HEK293 (cell line): ENCODE measurements around the gene RALA.

Experiments
- CTCF ChIA-PET: fragments of 350-600 bp; formaldehyde crosslinking; extraction: SDS; loops from one replicate; lab custom pipeline; 2021; ENCODE audit warnings: antibody characterized with exemption; lab: Yijun Ruan, JAX
- POLR2A ChIA-PET: fragments of 300-600 bp; formaldehyde crosslinking; extraction: SDS; loops from one replicate; lab custom pipeline; 2020; ENCODE audit warnings: antibody characterized with exemption, inconsistent platforms; lab: Yijun Ruan, JAX
- H3K27ac ChIP-seq: fragments of 200-500 bp; sonication (Bioruptor generic); 2 replicates; pipeline ENCODE4 v1.5.1; 2014; ENCODE audit warnings: low read depth, low read length, control low read depth, inconsistent platforms; ENCODE audit errors: extremely low read depth
- H3K36me3 ChIP-seq, 2 experiments: fragments of 200-500 bp in 1 of 2; sonication (Bioruptor generic) in 1 of 2; 1 replicate in 1 of 2; 2 replicates in 1 of 2; pipeline ENCODE4 v1.5.1; 2014 to 2017; ENCODE audit warnings: inconsistent platforms in 2 of 2, low read length in 2 of 2; ENCODE audit not compliant: control insufficient read depth in 2 of 2, insufficient read depth in 1 of 2
- H3K4me1 ChIP-seq: fragments of 200-500 bp; sonication (Bioruptor generic); 2 replicates; pipeline ENCODE4 v1.5.1; 2014; ENCODE audit warnings: mild to moderate bottlenecking, low read length, inconsistent platforms; ENCODE audit not compliant: control insufficient read depth, insufficient read depth
- H3K4me3 ChIP-seq: 2 replicates; pipeline ENCODE4 v1.5.1; 2011; ENCODE audit warnings: low read depth, mild to moderate bottlenecking, control low read depth, low read length, moderate library complexity
- H3K9me3 ChIP-seq: fragments of 200-500 bp; sonication (Bioruptor generic); 2 replicates; pipeline ENCODE4 v1.5.1; 2014; ENCODE audit warnings: low read depth, low read length, inconsistent platforms; ENCODE audit not compliant: control insufficient read depth, insufficient read depth
- BCL11B ChIP-seq: fragments of 450-650 bp; formaldehyde crosslinking; IDR thresholded peaks from 2 replicates; pipeline ENCODE4 v1.5.1; 2016; ENCODE audit warnings: low read depth, missing biosample characterization, missing genetic modification characterization
- HOXD13 ChIP-seq: sonication (generic); formaldehyde crosslinking; IDR thresholded peaks from 2 replicates; pipeline ENCODE4 v1.8.0; 2022; ENCODE audit warnings: missing genetic modification reagents, borderline replicate concordance
- KLF16 ChIP-seq: fragments of 450-650 bp; formaldehyde crosslinking; IDR thresholded peaks from 2 replicates; pipeline ENCODE4 v1.5.1; 2017; ENCODE audit warnings: missing biosample characterization, missing genetic modification characterization
- SP7 ChIP-seq: fragments of 450-650 bp; formaldehyde crosslinking; IDR thresholded peaks from 2 replicates; pipeline ENCODE4 v1.5.1; 2016; ENCODE audit warnings: missing biosample characterization, missing genetic modification characterization
- ZBTB17 ChIP-seq: fragments of 450-650 bp; formaldehyde crosslinking; IDR thresholded peaks from 2 replicates; pipeline ENCODE4 v1.5.1; 2016; ENCODE audit warnings: missing biosample characterization, missing genetic modification characterization
- ZNF132 ChIP-seq: fragments of 450-650 bp; formaldehyde crosslinking; IDR thresholded peaks from 2 replicates; pipeline ENCODE4 v1.5.1; 2017; ENCODE audit warnings: missing biosample characterization, missing genetic modification characterization, borderline replicate concordance
- ZNF138 ChIP-seq: fragments of 450-650 bp; formaldehyde crosslinking; IDR thresholded peaks from 2 replicates; pipeline ENCODE4 v1.5.1; 2016; ENCODE audit warnings: missing biosample characterization, missing genetic modification characterization, borderline replicate concordance
- ZNF2 ChIP-seq: fragments of 450-650 bp; formaldehyde crosslinking; IDR thresholded peaks from 2 replicates; pipeline ENCODE4 v1.5.1; 2016; ENCODE audit warnings: missing biosample characterization, missing genetic modification characterization
- ZNF202 ChIP-seq: fragments of 450-650 bp; formaldehyde crosslinking; IDR thresholded peaks from 2 replicates; pipeline ENCODE4 v1.5.1; 2016; ENCODE audit warnings: missing biosample characterization, missing genetic modification characterization, borderline replicate concordance
- ZNF239 ChIP-seq: fragments of 450-650 bp; formaldehyde crosslinking; IDR thresholded peaks from 2 replicates; pipeline ENCODE4 v1.5.1; 2016; ENCODE audit warnings: missing biosample characterization, missing genetic modification characterization
- ZNF274 ChIP-seq, 2 experiments: fragments of 200-500 bp in 1 of 2; fragments of 450-650 bp in 1 of 2; sonication (Bioruptor generic) in 1 of 2; formaldehyde crosslinking in 1 of 2; IDR thresholded peaks; 2 replicates each; pipeline versions ENCODE4 v1.5.1 to v1.6.1; 2014 to 2016; ENCODE audit warnings: borderline replicate concordance in 1 of 2, inconsistent platforms in 1 of 2, low read length in 1 of 2, missing biosample characterization in 1 of 2, missing genetic modification characterization in 1 of 2
- ZNF366 ChIP-seq: fragments of 450-650 bp; formaldehyde crosslinking; conservative IDR thresholded peaks from 2 replicates; pipeline ENCODE4 v1.5.1; 2016; ENCODE audit warnings: missing biosample characterization, missing genetic modification characterization
- ZNF521 ChIP-seq: fragments of 450-650 bp; formaldehyde crosslinking; IDR thresholded peaks from 2 replicates; pipeline ENCODE4 v1.5.1; 2017; ENCODE audit warnings: missing biosample characterization, mild to moderate bottlenecking, missing genetic modification characterization
- ZNF560 ChIP-seq: fragments of 450-650 bp; formaldehyde crosslinking; IDR thresholded peaks from 2 replicates; pipeline ENCODE4 v1.5.1; 2017; ENCODE audit warnings: missing biosample characterization, missing genetic modification characterization, borderline replicate concordance
- ZNF596 ChIP-seq: fragments of 450-650 bp; IDR thresholded peaks from 2 replicates; pipeline ENCODE4 v1.5.0; 2018; ENCODE audit warnings: missing biosample characterization, mild to moderate bottlenecking, missing genetic modification characterization, moderate library complexity
- ZNF658 ChIP-seq: fragments of 450-650 bp; formaldehyde crosslinking; IDR thresholded peaks from 2 replicates; pipeline ENCODE4; 2016; ENCODE audit warnings: missing biosample characterization, missing genetic modification characterization
- ZNF664 ChIP-seq: fragments of 450-650 bp; formaldehyde crosslinking; IDR thresholded peaks from 2 replicates; pipeline ENCODE4 v1.5.1; 2016; ENCODE audit warnings: missing biosample characterization, missing genetic modification characterization
- ZNF707 ChIP-seq: fragments of 450-650 bp; formaldehyde crosslinking; IDR thresholded peaks from 2 replicates; pipeline ENCODE4 v1.5.1; 2016; ENCODE audit warnings: missing biosample characterization, missing genetic modification characterization
- TF ChIP-seq, protein P1 (sequence below): sonication (generic); formaldehyde crosslinking; IDR thresholded peaks from 2 replicates; pipeline ENCODE4 v1.8.1; 2022; ENCODE audit warnings: mild to moderate bottlenecking, moderate library complexity, missing genetic modification reagents
- TF ChIP-seq, protein P2 (sequence below): fragments of 450-650 bp; formaldehyde crosslinking; IDR thresholded peaks from 2 replicates; pipeline ENCODE4 v1.5.1; 2016; ENCODE audit warnings: missing biosample characterization, missing genetic modification characterization
- TF ChIP-seq, protein P3 (sequence below): fragments of 450-650 bp; formaldehyde crosslinking; IDR thresholded peaks from 2 replicates; pipeline ENCODE4 v1.5.1; 2016; ENCODE audit warnings: missing biosample characterization, missing genetic modification characterization
- TF ChIP-seq, protein P4 (sequence below): fragments of 450-650 bp; formaldehyde crosslinking; IDR thresholded peaks from 2 replicates; pipeline ENCODE4 v1.5.1; 2017; ENCODE audit warnings: missing biosample characterization, mild to moderate bottlenecking, missing genetic modification characterization, moderate library complexity
- TF ChIP-seq, protein P5 (sequence below): fragments of 450-650 bp; formaldehyde crosslinking; IDR thresholded peaks from 2 replicates; pipeline ENCODE4 v1.5.1; 2016; ENCODE audit warnings: missing biosample characterization, missing genetic modification characterization
- TF ChIP-seq, protein P6 (sequence below): fragments of 450-650 bp; formaldehyde crosslinking; IDR thresholded peaks from 2 replicates; pipeline ENCODE4 v1.5.1; 2016; ENCODE audit warnings: missing biosample characterization, missing genetic modification characterization
- TF ChIP-seq, protein P7 (sequence below): fragments of 450-650 bp; formaldehyde crosslinking; IDR thresholded peaks from 2 replicates; pipeline ENCODE4 v1.5.0; 2017; ENCODE audit warnings: missing biosample characterization, missing genetic modification characterization, borderline replicate concordance

The RALA gene

DNA sequence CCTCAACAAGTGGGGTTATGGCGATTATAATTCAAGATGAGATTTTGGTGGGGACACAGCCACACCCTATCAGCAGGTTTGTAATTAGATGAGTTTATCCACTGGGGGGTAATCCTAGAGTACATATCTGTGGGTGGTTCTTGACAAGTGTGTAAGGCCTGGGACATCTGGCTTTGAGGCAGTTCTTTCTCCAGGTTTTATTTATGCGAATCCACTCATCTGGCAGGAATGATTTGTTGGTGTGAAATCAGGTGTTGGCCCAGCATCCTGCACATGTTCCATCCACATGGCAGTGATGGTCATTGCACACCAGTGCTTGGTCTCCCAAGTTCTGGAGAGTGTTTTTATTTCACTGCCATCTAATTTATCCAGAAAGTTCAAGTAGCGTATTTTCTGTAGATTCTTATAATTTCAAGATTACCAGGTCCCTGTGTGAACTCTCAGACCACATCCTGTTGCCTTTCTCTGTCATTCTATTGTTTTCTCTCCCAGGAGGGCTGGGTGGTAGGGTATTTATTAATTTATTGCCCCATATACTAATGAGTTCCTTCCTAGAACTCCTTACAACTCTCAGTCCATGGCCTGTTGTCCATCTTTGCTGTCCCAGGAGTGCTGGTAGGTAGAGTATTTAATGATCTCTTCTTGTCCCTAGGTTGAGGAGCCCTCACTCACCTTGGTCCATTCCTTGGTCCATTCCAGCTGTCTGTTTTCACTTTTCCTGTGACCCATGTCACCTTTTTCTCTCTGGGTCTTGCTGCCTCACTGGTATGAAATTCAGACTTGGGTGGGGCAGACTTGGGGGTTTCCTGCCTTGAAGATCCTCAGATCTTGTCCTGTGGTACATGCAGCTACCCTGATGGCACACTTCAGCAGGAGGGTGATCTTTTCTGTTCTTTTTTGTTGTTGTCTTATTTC lies 10.4 kb downstream of the RALA start:
- Histone ChIP-seq H3K4me1 (no peaks in the 10 kb centered on the region), H3K27ac (no peak overlapping the region), H3K9me3 (no peaks in the 10 kb centered on the region), H3K4me3 (no peak overlapping the region), H3K36me3 (peaks cover 0 to 4% of the 10 kb centered on the region in 2 experiments; a peak in 1 of 3 replicates)
- CTCF ChIA-PET = no interaction called here
- POLR2A ChIA-PET = interaction anchor here (1.4 kb wide), 1 partner anchor 11 kb away, joined by 3 read pairs; the partner anchor contains the start of gene RALA
- TF ChIP-seq ZNF366 (tag by site-specific recombination) (no peak), ZNF2 (tag by site-specific recombination) (no peak), ZNF596 (no peak), ZNF658 (tag by site-specific recombination) (no peak), ZNF132 (no peak), ZBTB17 (tag by site-specific recombination) (no peak), ZNF707 (tag by site-specific recombination) (no peak), ZNF274 (IDR thresholded peaks at IDR 0.05; ENCODE audit: low read length) (no peak), ZNF274 (tag by site-specific recombination; IDR thresholded peaks at IDR 0.05; ENCODE audit: borderline replicate concordance) (no peak), ZNF202 (tag by site-specific recombination) (no peak), ZNF138 (tag by site-specific recombination) (no peak), ZNF560 (no peak), ZNF664 (tag by site-specific recombination) (no peak), HOXD13 (CRISPR knock-in tag) (no peak), ZNF239 (no peak)
- TF ChIP-seq, protein P1, sequence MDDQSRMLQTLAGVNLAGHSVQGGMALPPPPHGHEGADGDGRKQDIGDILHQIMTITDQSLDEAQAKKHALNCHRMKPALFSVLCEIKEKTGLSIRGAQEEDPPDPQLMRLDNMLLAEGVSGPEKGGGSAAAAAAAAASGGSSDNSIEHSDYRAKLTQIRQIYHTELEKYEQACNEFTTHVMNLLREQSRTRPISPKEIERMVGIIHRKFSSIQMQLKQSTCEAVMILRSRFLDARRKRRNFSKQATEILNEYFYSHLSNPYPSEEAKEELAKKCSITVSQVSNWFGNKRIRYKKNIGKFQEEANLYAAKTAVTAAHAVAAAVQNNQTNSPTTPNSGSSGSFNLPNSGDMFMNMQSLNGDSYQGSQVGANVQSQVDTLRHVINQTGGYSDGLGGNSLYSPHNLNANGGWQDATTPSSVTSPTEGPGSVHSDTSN = no peak
- TF ChIP-seq, protein P2, sequence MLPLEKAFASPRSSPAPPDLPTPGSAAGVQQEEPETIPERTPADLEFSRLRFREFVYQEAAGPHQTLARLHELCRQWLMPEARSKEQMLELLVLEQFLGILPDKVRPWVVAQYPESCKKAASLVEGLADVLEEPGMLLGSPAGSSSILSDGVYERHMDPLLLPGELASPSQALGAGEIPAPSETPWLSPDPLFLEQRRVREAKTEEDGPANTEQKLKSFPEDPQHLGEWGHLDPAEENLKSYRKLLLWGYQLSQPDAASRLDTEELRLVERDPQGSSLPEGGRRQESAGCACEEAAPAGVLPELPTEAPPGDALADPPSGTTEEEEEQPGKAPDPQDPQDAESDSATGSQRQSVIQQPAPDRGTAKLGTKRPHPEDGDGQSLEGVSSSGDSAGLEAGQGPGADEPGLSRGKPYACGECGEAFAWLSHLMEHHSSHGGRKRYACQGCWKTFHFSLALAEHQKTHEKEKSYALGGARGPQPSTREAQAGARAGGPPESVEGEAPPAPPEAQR = no peak
- TF ChIP-seq, protein P3, sequence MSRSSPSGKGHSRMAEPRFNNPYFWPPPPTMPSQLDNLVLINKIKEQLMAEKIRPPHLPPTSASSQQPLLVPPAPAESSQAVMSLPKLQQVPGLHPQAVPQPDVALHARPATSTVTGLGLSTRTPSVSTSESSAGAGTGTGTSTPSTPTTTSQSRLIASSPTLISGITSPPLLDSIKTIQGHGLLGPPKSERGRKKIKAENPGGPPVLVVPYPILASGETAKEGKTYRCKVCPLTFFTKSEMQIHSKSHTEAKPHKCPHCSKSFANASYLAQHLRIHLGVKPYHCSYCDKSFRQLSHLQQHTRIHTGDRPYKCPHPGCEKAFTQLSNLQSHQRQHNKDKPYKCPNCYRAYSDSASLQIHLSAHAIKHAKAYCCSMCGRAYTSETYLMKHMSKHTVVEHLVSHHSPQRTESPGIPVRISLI = no peak

DNA sequence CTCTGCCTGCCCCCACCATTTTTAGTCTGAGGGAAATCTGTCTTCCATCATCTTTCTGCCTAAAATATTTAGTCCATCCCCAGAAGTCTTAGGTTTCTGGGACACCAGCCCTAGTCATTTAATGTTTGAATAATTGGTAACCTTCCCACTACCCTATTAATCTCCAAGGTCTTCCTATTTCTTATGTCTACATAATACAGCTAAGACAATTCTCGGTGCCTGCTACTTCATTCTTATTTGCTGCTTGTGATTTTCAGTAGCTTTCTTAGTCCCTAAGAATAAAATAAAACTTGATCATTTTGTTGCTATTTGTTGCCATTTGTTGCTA lies 11.1 kb downstream of the RALA start:
- no peaks in the 10 kb centered on the region for H3K4me1 ChIP-seq
- H3K9me3 ChIP-seq = no peaks in the 10 kb centered on the region
- H3K4me3 ChIP-seq = no peak overlapping the region
- peaks cover 0 to 4% of the 10 kb centered on the region in 2 experiments; a peak in 1 of 3 replicates for H3K36me3 ChIP-seq
- no peak overlapping the region for H3K27ac ChIP-seq
- POLR2A ChIA-PET = no interaction called here
- CTCF ChIA-PET = no interaction called here
- TF ChIP-seq, protein P4, sequence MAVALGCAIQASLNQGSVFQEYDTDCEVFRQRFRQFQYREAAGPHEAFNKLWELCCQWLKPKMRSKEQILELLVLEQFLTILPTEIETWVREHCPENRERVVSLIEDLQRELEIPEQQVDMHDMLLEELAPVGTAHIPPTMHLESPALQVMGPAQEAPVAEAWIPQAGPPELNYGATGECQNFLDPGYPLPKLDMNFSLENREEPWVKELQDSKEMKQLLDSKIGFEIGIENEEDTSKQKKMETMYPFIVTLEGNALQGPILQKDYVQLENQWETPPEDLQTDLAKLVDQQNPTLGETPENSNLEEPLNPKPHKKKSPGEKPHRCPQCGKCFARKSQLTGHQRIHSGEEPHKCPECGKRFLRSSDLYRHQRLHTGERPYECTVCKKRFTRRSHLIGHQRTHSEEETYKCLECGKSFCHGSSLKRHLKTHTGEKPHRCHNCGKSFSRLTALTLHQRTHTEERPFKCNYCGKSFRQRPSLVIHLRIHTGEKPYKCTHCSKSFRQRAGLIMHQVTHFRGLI (tag by site-specific recombination) = no peak
- no peak for TF ChIP-seq ZNF132
- no peak for TF ChIP-seq SP7 (tag by site-specific recombination)
- TF ChIP-seq, protein P5, sequence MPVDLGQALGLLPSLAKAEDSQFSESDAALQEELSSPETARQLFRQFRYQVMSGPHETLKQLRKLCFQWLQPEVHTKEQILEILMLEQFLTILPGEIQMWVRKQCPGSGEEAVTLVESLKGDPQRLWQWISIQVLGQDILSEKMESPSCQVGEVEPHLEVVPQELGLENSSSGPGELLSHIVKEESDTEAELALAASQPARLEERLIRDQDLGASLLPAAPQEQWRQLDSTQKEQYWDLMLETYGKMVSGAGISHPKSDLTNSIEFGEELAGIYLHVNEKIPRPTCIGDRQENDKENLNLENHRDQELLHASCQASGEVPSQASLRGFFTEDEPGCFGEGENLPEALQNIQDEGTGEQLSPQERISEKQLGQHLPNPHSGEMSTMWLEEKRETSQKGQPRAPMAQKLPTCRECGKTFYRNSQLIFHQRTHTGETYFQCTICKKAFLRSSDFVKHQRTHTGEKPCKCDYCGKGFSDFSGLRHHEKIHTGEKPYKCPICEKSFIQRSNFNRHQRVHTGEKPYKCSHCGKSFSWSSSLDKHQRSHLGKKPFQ = no peak
- TF ChIP-seq ZNF521 (tag by site-specific recombination) = no peak
- TF ChIP-seq KLF16 = no peak
- TF ChIP-seq, protein P6, sequence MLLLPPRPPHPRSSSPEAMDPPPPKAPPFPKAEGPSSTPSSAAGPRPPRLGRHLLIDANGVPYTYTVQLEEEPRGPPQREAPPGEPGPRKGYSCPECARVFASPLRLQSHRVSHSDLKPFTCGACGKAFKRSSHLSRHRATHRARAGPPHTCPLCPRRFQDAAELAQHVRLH = no peak
- no peak for TF ChIP-seq BCL11B (tag by site-specific recombination)
- TF ChIP-seq, protein P7, sequence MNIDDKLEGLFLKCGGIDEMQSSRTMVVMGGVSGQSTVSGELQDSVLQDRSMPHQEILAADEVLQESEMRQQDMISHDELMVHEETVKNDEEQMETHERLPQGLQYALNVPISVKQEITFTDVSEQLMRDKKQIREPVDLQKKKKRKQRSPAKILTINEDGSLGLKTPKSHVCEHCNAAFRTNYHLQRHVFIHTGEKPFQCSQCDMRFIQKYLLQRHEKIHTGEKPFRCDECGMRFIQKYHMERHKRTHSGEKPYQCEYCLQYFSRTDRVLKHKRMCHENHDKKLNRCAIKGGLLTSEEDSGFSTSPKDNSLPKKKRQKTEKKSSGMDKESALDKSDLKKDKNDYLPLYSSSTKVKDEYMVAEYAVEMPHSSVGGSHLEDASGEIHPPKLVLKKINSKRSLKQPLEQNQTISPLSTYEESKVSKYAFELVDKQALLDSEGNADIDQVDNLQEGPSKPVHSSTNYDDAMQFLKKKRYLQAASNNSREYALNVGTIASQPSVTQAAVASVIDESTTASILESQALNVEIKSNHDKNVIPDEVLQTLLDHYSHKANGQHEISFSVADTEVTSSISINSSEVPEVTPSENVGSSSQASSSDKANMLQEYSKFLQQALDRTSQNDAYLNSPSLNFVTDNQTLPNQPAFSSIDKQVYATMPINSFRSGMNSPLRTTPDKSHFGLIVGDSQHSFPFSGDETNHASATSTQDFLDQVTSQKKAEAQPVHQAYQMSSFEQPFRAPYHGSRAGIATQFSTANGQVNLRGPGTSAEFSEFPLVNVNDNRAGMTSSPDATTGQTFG (tag by site-specific recombination) = no peak
